Breast epithelium (tissue), 4 donors: ENCODE data around the gene GAB2. TPM values are rescaled to one million over a fixed set of nuclear protein-coding genes. Genes with fewer than 3 reads are reported as not detected.

Experiments used
- DNase-seq, 2 donors: peaks; one replicate each; pipeline ENCODE4 v3.0.0-alpha.2; 2019; ENCODE audit warnings: low spot score in 2 of 2
- H3K27ac ChIP-seq, 2 donors: fragments of 200-600 bp; sonication (generic) in 1 of 2; one replicate each; pipeline ENCODE4 v1.5.1; 2016 to 2019; ENCODE audit warnings: mild to moderate bottlenecking in 1 of 2
- H3K27me3 ChIP-seq, 2 donors: fragments of 200-600 bp; sonication (generic) in 1 of 2; one replicate each; pipeline versions ENCODE4 v1.5.1 to v1.6.0; 2017 to 2019; ENCODE audit warnings: control low read depth in 1 of 2, mild to moderate bottlenecking in 1 of 2
- H3K36me3 ChIP-seq: fragments of 200-600 bp; one replicate; pipeline ENCODE4 v1.5.1; 2019
- H3K4me1 ChIP-seq, 2 donors: fragments of 200-600 bp; sonication (generic); one replicate each; pipeline ENCODE4 v1.5.1; 2016 to 2019; ENCODE audit warnings: control low read depth in 1 of 2
- H3K4me3 ChIP-seq, 3 donors: fragments of 200-600 bp; sonication (generic); 1 replicate in 2 of 3; 2 replicates in 1 of 3; pipeline ENCODE4 v1.5.1; 2016 to 2019; ENCODE audit warnings: mild to moderate bottlenecking in 3 of 3, moderate library complexity in 2 of 3
- H3K9me3 ChIP-seq, 2 donors: fragments of 200-600 bp; sonication (generic) in 1 of 2; one replicate each; pipeline ENCODE4 v1.5.1; 2016 to 2019; ENCODE audit warnings: control low read depth in 1 of 2
- CTCF ChIP-seq, 3 donors: fragments of 450-650 bp; IDR thresholded peaks; one replicate each; pipeline ENCODE4 v1.5.1; 2016 to 2017; ENCODE audit warnings: antibody characterized with exemption in 3 of 3, mild to moderate bottlenecking in 3 of 3, moderate library complexity in 3 of 3
- POLR2A ChIP-seq: fragments of 450-650 bp; IDR thresholded peaks from one replicate; pipeline ENCODE4 v1.6.1; 2016; ENCODE audit warnings: antibody characterized with exemption, mild to moderate bottlenecking, moderate library complexity
- POLR2AphosphoS5 ChIP-seq, 3 donors: sonication (generic); formaldehyde crosslinking; IDR thresholded peaks; one replicate each; pipeline ENCODE4 v1.6.1; 2017; ENCODE audit warnings: antibody characterized with exemption in 3 of 3
- intact Hi-C: fragments of 100-400 bp; cut with DNase I; formaldehyde crosslinking; loops from one replicate; pipeline ENCODE4 v1.15.1; 2023; ENCODE audit warnings: low total_unique reads
- total RNA-seq, 3 donors: library from RNA; depleted of rRNA; stranded (reverse); fragments of >200 nt; gene quantifications; one replicate each; pipeline ENCODE4 v1.1.0, GENCODE V29; 2016

Gene GAB2
- total RNA-seq, 3 donors from 2014 or later, result 22.9 to 43.8 (median 24.9) TPM

- Histone ChIP-seq H3K4me1 (no peaks in the 10 kb centered on the region), H3K27me3 (no peaks in the 10 kb centered on the region), H3K4me3 (no peak overlapping the region), H3K27ac (no peak overlapping the region), H3K36me3 (no peaks in the 10 kb centered on the region), H3K9me3 (no peaks in the 10 kb centered on the region)
- no peak for DNase-seq
- TF ChIP-seq CTCF (IDR thresholded peaks at IDR 0.05) (no peak), POLR2A (no peak), POLR2AphosphoS5 (IDR thresholded peaks at IDR 0.05) (no peak)
- intact Hi-C loops, result no loop called here
Observed at GRCh38 chr11:78459738-78460137, 42.1 kb upstream of the GAB2 start.

- intact Hi-C loops, result no loop called here
- no peaks in the 10 kb centered on the region for H3K9me3 ChIP-seq
- TF ChIP-seq POLR2AphosphoS5 (IDR thresholded peaks at IDR 0.05) (no peak), POLR2A (no peak), CTCF (IDR thresholded peaks at IDR 0.05) (no peak)
Observed at GRCh38 chr11:78457448-78457847, 39.8 kb upstream of the GAB2 start.

DNA sequence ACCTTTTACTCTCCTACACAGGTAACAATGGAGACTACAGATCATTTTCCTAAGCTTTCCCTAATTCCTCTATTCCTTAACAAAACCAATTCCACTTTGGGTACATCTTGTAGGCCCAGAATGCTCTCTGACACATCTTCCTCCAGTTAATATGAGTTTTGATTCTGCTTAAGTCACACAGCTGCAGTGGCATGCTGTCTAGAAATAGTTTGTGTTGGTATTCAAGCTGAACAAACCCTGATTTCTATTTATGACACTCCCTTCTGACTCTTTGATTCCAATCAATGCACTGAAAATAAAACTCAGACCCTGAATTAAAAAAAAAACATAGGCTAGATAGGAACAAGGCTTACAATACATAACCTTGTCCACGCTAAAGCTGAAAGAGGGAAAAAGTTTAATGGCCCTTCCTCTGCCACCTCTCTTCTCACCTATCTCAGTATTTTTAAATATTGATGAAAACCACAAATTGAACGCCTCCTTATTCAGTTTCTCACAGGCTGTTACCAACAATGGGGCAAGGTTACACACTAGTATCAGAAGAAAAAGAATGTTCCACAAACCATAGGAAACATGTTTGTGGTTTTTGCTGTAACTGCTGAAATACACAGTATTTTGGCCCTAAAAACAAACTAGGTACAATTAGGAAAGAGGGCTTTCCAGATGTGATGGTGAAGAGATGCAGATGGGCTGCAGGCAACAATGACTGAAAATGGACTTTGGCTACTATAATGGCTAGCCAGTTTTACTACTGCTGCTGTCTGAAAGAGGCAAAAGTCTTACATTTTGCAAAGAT, 35.7 kb upstream of the GAB2 start:
- no peaks in the 10 kb centered on the region for H3K9me3 ChIP-seq
- H3K27ac ChIP-seq, result no peak overlapping the region
- intact Hi-C loops, result no loop called here
- DNase-seq, result no peak
- no peaks in the 10 kb centered on the region for H3K36me3 ChIP-seq
- no peaks in the 10 kb centered on the region for H3K4me1 ChIP-seq
- TF ChIP-seq CTCF (IDR thresholded peaks at IDR 0.05), result no peak
- no peak for TF ChIP-seq POLR2A
- no peak for TF ChIP-seq POLR2AphosphoS5 (IDR thresholded peaks at IDR 0.05)
- no peaks in the 10 kb centered on the region for H3K27me3 ChIP-seq
- H3K4me3 ChIP-seq, result no peak overlapping the region

More at GRCh38 chr11:78457448-78457847, 39.8 kb upstream of the GAB2 start:
- Histone ChIP-seq H3K27ac (no peak overlapping the region), H3K36me3 (no peaks in the 10 kb centered on the region), H3K4me3 (no peak overlapping the region), H3K4me1 (no peaks in the 10 kb centered on the region), H3K27me3 (no peaks in the 10 kb centered on the region)
- no peak for DNase-seq

DNA sequence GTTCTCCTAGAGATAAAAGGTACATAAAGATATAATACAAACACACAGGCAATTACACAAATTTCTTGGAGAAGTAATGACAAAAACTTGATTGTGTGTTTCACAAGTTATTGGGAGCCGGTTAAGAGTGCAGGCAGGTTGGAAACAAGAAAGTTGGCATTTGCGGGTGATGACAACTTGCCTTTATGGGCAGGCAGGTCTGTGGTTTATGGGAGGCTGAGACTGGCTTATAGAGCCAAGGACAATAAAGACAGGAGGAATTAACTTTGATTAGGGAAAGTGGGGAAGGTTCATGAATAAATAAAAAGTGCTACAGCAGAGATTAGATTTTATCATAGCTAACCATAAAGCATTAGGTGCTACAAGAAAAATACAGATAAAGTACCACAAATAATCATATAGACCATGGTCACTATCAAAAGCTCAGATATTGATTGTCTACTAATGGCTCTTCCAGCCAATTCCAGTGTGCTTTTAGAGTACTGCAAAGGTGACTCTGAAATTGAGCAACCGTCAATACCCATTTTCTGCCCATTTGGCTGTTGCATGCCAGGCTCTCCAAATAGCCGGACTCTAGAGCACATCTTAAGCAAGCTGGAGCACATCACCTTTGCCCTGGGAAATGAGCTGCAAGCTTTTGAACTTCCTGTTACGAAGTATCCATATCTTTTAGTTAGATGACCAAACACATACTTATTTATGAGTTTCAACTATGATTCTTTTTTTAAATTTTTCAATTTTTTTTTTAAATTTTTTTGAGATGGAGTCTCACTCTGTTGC, 33.9 kb upstream of the GAB2 start:
- Histone ChIP-seq H3K4me3 (no peak overlapping the region), H3K4me1 (no peaks in the 10 kb centered on the region), H3K36me3 (no peaks in the 10 kb centered on the region), H3K27ac (no peak overlapping the region), H3K27me3 (no peaks in the 10 kb centered on the region), H3K9me3 (no peaks in the 10 kb centered on the region)
- no peak for DNase-seq
- no peak for TF ChIP-seq POLR2A
- TF ChIP-seq POLR2AphosphoS5 (IDR thresholded peaks at IDR 0.05), result no peak
- TF ChIP-seq CTCF (IDR thresholded peaks at IDR 0.05), result no peak
- intact Hi-C loops, result no loop called here

GRCh38 chr11:78450866-78451265, 33.2 kb upstream of the GAB2 start:
- no peak overlapping the region for H3K4me3 ChIP-seq
- H3K27ac ChIP-seq, result no peak overlapping the region
- no peaks in the 10 kb centered on the region for H3K36me3 ChIP-seq
- H3K27me3 ChIP-seq, result no peaks in the 10 kb centered on the region
- no peak for DNase-seq
- no peaks in the 10 kb centered on the region for H3K4me1 ChIP-seq
- intact Hi-C loops, result no loop called here
- no peak for TF ChIP-seq POLR2AphosphoS5 (IDR thresholded peaks at IDR 0.05)
- no peak for TF ChIP-seq POLR2A
- TF ChIP-seq CTCF (IDR thresholded peaks at IDR 0.05), result no peak
- no peaks in the 10 kb centered on the region for H3K9me3 ChIP-seq
